HG02870 (cell line): ENCODE results near the gene SENP7.
A peak's percentile ranks its signal among the peaks of the same experiment; 100 is the strongest.
"Not testable (repeated sequence)": the region's sequence is repeated elsewhere in the genome, so short reads cannot be mapped to it uniquely, and the experiment has no call there.

Experiments
- ATAC-seq: cut with Tn5 transposase; IDR thresholded peaks from one replicate; pipeline ENCODE4 v1.9.1; 2021; ENCODE audit warnings: mild to moderate bottlenecking, moderate library complexity; ENCODE audit not compliant: unreplicated experiment

The SENP7 gene, protein sequence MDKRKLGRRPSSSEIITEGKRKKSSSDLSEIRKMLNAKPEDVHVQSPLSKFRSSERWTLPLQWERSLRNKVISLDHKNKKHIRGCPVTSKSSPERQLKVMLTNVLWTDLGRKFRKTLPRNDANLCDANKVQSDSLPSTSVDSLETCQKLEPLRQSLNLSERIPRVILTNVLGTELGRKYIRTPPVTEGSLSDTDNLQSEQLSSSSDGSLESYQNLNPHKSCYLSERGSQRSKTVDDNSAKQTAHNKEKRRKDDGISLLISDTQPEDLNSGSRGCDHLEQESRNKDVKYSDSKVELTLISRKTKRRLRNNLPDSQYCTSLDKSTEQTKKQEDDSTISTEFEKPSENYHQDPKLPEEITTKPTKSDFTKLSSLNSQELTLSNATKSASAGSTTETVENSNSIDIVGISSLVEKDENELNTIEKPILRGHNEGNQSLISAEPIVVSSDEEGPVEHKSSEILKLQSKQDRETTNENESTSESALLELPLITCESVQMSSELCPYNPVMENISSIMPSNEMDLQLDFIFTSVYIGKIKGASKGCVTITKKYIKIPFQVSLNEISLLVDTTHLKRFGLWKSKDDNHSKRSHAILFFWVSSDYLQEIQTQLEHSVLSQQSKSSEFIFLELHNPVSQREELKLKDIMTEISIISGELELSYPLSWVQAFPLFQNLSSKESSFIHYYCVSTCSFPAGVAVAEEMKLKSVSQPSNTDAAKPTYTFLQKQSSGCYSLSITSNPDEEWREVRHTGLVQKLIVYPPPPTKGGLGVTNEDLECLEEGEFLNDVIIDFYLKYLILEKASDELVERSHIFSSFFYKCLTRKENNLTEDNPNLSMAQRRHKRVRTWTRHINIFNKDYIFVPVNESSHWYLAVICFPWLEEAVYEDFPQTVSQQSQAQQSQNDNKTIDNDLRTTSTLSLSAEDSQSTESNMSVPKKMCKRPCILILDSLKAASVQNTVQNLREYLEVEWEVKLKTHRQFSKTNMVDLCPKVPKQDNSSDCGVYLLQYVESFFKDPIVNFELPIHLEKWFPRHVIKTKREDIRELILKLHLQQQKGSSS

DNA sequence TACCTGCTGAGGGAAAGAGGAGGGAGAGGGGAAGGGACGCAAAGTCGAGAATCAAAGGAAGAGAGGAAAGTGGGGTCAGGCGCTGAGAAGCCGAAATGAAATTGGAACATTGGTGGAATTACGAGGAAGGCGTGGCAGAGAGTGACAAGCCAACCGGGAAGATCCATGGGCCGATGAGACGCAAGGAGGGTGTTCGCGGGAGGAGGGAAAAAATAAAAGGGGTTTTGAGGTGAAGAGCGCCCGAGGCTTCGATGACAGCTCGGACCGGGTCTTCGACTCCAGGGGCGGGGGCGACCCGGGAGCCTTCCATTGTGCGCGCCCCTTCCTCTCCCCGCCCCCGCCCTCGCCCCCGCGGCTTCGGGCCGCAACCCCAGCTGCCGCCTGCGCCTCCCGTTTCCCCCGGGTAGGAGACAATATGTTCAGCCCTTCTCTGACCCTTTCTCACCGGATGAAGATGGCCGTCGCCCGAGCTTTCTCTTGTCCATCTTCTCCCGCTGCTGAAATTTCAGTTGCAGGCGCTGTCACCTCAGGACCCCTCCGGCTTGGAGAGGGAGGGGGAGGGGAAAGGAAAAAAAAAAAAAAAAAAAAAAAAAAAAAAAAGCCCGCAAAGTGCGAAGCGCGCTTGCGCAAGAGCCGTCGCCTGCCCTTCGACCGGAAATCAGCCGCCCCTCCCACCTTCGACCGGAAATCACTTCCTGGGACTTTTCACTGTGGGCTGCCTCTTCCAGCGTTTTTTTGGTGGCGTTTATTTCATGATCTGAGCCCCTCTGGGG, at the start of gene SENP7:
Gene SENP7, minus strand, starts transcription at position 567 of the 773 bp plus-strand sequence. Its CDS starts 82 bp downstream, at position 485.
- ATAC-seq, result peak; percentile 58

DNA sequence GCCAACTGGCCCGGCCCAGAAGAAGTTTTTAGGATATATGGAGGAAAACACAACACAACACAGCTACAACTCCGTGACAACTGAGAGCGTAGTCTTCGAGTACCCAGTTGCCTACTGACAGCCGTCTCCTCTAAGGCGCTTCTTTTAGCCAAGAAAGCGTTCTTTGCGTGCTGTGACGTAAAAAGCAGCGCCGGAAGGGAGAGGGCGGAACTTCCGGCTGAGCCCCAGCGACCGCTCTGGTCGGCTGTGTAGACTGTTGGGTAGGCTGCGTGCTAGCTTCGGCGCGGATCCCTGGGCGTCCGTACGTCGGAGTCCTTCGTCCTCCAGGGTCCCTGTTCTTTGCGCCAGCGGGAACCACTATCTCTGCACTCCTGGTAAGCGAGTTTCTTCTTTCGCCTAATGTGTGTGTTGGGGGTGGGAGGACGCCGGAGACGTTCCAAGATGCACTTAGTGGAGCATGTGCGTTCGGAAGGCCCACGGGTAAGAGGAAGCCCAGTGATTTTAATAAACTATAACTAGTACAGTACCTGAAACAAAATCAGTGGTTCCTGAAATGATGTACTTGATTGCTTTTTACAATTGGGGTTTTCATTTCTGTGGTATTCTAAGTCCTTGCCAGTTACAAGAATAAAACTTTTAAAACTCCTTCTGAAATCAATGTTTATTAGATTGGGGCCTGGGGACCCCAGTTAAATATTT, 48.8 kb upstream of the SENP7 start, which contains the start of gene TRMT10C:
Gene TRMT10C, plus strand, starts transcription at position 239 of the 699 bp plus-strand sequence. CDS start 2,914 bp downstream, outside the sequence.
- ATAC-seq, result peak; percentile 99

DNA sequence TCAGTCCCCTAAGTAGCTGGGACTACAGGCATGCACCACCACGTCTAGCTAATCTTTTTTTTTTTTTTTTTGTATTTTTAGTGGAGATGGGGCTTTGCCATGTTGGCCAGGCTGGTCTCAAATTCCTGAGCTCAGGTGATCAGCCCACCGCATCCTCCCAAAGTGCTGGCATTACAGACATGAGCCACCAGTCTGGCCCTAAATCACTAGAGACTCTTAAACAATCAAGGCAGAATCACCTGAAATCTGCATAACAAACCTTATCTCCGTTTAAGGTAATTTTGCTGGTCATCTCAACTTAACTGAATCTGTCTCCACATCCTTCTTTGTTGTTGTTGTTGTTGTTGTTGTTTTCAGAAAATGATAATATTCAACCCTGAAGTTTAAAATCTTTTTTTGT, 43.1 kb upstream of the SENP7 start:
- ATAC-seq, result no peak

DNA sequence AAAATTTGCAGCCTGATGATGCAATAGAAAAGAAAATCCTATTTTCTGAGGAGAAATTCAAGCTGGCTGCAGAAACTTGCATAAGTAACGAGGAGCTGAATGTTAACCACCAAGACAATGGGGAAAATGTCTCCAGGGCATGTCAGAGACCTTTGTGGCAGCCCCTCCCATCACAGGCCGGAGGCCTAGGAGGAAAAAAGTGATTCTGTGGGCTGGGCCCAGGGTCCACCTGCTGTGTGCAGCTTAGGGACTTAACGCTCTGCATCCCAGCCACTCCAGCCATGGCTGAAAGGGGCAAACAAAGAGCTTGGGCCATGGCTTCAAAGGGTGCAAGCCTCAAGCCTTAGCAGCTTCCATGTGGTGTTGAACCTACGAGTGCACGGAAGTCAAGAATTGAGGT, 40.4 kb upstream of the SENP7 start:
- ATAC-seq, result not testable (repeated sequence)

DNA sequence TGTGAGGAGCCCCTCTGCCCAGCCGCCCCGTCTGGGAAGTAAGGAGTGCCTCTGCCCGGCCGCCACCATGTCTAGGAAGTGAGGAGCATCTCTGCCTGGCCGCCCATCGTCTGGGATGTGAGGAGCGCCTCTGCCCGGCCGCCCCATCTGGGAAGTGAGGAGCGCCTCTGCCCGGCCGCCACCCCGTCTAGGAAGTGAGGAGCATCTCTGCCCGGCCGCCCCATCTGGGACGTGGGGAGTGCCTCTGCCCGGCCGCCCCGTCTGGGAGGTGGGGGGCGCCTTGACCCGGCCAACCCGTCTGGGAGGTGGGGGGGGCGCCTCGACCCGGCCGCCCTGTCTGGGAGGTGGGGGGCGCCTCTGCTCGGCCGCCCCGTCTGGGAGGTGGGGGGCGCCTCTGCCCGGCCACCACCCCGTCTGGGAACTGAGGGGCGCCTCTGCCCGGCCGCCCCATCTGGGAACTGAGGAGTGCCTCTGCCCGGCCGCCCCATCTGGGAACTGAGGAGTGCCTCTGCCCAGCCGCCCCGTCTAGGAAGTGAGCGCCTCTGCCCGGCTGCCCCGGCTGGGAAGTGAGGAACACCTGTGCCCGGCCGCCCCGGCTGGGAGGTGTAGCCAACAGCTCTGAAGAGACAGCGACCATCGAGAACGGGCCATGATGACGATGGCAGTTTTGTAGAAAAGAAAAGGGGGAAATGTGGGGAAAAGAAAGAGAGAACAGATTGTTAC, 38.5 kb upstream of the SENP7 start:
- not testable (repeated sequence) for ATAC-seq

DNA sequence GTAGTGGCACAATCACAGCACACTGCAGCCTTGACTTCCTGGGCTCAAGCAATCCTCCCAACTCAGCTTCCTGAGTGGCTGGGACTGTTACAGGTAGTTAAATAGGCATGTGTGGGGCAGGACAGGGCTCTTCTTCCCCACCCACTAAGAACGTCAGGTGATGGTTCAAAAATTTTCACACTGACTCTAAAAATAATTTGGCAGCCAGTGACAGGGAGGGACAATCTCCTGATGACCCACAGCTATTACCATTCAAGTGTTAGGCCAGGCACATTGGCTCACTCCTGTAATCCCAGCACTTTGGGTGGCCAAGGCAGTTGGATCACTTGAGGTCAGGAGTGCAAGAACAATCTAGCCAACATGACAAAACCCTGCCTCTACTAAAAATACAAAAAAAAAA, 36.5 kb upstream of the SENP7 start:
- no peak for ATAC-seq

DNA sequence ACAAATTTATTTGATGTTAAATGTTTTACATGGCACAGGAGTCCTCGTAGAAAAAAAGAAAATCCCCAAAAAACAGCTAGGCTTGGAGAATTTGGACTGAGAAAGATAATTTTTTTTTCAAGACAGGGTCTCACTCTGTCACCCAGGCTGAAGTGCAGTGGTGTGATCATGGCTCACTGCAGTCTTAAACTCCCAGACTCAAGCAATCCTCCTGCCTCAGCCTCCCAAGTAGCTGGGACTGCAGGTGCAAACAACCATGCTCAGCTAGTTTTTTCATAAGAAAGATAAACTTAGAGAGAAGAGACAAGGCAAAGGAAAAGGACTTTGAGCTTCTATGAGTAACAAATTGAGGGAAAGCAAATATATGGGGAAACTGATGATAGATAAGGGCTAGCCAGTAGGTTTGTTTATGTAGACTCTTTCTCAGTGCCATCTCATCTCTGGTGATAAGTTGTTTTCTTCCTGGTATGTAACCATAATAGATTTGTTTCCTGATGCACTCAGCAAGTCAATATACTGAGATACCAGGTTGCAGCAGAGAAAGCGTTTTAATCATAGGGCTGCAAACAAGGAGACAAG, 35.6 kb upstream of the SENP7 start:
- ATAC-seq, result no peak

DNA sequence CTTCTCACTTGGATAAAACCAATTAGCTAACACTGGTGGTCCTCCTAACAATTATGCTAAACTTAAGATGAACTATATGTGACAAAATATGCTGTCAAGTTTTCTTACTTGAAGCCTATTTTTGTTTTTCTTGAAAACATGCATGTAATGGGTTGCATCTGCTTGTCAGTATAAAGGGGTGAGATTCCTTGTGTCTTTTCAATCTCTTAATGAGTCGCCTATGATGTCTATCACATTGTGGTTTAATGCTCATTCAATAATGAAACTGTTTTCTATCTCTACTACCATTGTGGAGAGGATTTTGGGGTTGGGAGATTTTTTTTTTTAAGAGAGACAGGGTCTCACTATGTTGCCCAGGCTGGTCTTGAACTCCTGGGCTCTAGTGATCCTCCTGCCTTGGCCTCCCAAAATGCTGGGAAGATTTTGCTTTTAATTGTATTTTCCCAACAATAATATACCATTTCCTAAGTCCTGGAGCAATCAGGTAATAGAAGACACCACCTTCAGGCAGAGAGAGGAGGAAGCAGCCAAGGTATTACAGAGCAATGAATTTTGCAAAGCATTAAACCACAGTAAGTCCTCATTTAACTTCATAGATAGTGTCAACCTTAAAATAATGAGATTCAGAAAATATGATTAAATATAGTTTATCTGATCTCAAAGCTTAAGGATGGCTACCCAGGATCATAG, 31.3 kb upstream of the SENP7 start:
- no peak for ATAC-seq

DNA sequence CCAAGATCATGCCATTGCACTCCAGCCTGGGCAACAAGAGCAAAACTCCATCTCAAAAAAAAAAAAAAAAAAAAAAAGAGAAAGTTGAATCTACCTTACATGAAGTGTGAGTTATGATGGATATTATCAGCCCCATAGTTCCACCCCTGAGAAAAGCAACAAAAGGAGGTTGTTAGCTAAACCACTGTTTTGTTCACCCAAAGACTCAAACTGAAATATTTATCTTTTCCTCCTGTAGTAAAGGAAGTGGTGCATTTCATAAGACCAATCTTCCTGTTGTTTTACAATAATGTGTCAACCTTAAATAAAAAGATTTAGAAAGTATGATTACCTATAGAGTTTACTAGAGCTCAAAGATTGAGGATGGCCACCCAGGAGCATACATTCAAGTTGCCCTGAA, 29.9 kb upstream of the SENP7 start:
- ATAC-seq, result no peak

DNA sequence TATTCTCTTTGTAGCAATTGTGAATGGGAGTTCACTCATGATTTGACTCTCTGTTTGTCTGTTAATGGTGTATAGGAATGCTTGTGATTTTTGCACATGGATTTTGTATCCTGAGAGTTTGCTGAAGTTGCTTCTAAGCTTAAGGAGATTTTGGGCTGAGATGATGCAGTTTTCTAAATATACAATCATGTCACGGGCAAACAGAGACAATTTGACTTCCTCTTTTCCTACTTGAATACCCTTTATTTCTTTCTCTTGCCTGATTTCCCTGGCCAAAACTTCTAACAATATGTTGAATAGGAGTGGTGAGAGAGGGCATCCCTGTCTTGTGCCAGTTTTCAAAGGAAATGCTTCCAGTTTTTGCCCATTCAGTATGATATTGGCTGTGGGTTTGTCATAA, 23.9 kb upstream of the SENP7 start:
- not testable (repeated sequence) for ATAC-seq

DNA sequence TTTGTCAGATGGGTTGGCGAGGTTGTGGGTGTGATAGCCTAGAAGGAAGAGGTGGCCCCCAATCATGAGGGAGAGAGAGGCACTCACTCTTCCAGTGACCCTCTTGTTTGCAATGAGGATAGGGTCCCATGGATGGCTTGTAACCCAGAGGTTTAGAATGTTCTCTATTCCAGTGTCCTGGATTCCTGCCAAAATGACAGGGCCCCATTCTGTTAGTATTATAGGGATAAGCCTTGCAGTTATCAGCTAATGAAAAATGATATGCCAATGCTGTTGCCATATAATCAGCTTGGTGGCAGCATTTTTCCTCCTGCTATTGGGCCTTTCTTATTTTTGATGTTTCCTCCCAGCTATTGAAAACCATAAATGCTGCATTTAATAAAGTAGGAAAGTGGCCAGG, 23.3 kb upstream of the SENP7 start:
- no peak for ATAC-seq

DNA sequence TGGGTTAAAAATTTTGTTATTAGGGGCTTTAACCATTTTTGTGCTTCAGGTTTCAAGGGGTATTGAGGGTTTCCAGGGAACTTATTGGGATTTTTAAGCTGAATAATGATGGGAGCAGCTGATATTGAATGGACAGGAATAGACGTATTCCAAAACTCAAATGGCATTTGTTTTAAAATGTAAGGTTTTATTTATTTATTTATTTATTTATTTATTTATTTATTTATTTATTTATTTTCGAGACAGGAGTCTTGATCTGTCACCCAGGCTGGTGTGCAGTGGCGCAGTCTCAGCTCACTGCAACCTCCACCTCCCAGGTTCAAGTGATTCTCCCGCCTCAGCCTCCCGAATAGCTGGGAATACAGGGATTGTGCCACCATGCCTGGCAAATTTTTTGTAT, 22.2 kb upstream of the SENP7 start:
- no peak for ATAC-seq

DNA sequence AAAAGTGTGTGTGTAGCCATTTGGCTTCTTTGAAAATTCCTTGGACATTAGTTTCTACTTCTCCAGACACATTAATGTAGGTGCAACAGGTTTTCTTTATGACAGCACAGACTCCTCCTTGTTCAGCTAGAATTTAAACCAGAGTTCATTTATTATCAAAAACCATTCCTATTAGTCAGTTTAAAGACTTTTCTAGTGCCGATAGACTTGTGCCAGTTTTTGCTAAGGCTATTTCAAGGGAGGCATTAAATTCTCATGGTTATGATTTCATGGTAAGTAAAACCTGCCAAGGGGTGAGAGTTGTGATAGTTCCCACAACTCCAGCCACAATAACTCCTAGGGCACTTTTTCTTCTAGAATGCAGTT, 20.6 kb upstream of the SENP7 start:
- ATAC-seq, result no peak

DNA sequence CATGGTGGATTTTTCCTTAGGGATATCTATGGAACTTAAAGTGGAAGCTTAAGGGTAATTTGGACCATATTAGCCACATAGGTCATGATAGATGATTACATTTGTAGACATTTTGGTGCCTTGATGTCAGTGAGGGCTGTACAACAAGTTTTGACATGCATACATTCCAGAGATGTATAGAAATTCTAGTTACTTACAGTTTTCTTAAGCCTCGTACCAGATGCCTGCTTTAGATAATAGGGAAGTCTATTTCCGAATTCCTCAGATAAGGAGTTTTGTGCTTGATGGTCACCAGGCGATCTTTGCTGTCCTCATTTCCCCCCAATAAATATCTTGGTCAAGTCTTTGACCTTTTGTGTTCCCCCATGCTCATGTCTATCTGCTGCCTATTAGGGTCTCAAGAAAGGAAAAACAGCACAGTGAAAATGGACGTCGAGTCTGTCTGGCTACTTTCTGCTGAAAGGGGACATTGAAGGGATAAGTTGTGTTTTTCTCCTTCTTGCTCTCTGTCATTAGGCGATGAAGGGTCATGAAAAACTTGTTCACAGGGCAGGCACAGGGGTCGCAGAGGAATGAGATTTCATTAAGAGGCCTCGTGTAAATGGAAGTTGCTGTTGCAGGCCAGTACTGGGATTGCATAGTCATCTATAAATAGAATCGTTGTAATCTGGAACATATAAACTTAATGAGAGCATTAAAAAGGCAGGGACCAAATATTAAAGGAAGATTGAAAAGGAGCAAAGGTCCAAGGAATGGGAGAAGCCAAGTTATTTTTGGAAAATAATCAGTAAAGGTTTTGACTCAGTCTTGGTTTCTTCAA, 20.0 kb upstream of the SENP7 start:
- no peak for ATAC-seq

DNA sequence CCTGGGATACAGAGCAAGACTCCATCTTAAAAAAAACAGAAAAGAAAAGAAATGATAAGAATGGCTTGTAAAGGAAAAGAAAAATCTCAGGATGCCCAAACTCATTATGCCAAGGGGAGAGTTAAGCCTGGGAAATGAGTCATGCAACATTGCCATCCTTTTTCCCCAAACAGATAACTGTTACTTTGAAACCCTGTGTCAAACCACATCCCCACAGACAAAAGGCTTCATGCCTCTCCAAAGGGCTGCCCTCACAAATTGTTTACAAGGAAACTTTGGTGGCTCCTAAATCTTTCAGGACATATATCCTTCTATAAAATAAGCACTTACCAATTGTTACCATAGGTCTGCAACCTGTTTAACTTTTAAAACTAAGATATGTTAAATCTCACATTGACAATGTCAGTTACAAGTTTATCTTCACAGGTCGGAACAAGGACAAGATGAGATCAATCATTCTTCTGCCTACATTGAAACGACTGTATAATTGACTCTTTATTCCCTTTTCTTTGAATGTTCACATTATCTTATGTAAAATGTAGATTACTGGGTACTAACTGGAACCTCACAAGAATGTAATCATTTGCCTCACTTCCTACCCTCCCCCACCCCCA, 18.6 kb upstream of the SENP7 start:
- no peak for ATAC-seq

DNA sequence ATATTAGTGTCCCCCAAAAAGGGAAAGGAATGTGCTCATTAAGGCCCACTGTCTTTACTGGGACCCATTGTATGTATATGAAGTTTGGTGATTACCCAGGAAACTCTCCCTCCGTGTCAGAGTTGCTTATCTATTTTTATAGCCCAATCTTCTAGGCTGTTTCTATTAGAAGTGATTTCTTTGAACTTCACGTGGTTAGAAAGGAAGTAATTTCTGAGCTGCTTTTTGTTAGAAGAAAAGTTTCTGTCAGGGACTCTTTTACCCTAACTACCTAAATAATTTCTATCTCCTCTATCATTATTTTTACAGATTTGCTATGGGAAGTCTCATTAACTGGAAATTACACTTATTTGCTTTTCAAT, 17.7 kb upstream of the SENP7 start:
- no peak for ATAC-seq
